Tibial artery (tissue), 4 donors: ENCODE measurements around the gene MED12L.

Source experiments
- DNase-seq, 2 donors: peaks; one replicate each; pipeline ENCODE4 v3.0.0-alpha.2; 2019
- H3K27ac ChIP-seq, 2 donors: fragments of 200-600 bp; sonication (generic) in 1 of 2; 1 replicate in 1 of 2; 2 replicates in 1 of 2; pipeline ENCODE4 v1.5.1; 2018 to 2019; ENCODE audit warnings: mild to moderate bottlenecking in 1 of 2
- H3K27me3 ChIP-seq, 2 donors: fragments of 200-600 bp; sonication (generic) in 1 of 2; one replicate each; pipeline versions ENCODE4 v1.5.1 to v1.6.0; 2016 to 2019
- H3K36me3 ChIP-seq, 3 donors: fragments of 200-600 bp; sonication (generic) in 2 of 3; one replicate each; pipeline ENCODE4 v1.5.1; 2016 to 2019; ENCODE audit warnings: mild to moderate bottlenecking in 2 of 3
- H3K4me1 ChIP-seq, 4 donors: fragments of 200-600 bp; sonication (generic) in 2 of 4; 1 replicate in 3 of 4; 2 replicates in 1 of 4; pipeline ENCODE4 v1.5.1; 2016 to 2019
- H3K4me3 ChIP-seq, 2 donors: fragments of 200-600 bp; sonication (generic) in 1 of 2; 1 replicate in 1 of 2; 2 replicates in 1 of 2; pipeline ENCODE4 v1.5.1; 2018 to 2019; ENCODE audit warnings: mild to moderate bottlenecking in 2 of 2
- H3K9me3 ChIP-seq, 3 donors: fragments of 200-600 bp; sonication (generic) in 1 of 3; one replicate each; pipeline ENCODE4 v1.5.1; 2016 to 2019
- intact Hi-C: fragments of 100-400 bp; cut with DNase I; formaldehyde crosslinking; loops from one replicate; pipeline ENCODE4 v1.15.0; 2023; ENCODE audit warnings: low total_unique reads
- TF ChIP-seq, protein P1 (sequence below), 2 experiments: fragments of 200-600 bp in 1 of 2; fragments of 450-650 bp in 1 of 2; IDR thresholded peaks; one replicate each; pipeline ENCODE4 v1.5.1; 2017 to 2019; ENCODE audit warnings: antibody characterized with exemption in 2 of 2, mild to moderate bottlenecking in 1 of 2, moderate library complexity in 1 of 2

MED12L gene

DNA sequence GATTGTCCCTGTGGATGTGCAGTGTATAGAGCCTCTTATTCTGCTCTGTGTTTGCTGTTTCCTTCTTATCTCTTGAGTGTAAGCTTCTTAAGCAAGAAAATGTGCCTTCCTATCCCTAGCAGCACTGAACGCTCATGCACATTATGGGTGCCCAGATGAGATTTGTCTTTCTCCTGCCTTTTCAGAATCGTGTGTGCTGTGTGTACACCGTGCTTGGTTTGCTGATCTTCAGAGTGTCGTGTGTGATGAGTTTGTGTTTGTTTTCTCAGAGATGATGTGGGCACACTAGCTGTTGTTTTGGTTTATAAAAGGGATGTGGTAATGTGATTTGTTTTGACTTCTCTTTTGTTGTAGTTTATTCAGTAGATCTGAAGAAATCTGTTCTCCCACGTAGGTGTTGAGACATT, 97.8 kb downstream of the MED12L start:
- intact Hi-C loops = no loop called here
- DNase-seq = no peak
- H3K4me3 ChIP-seq = no peak overlapping the region
- no peaks in the 10 kb centered on the region for H3K27me3 ChIP-seq
- TF ChIP-seq, protein P1, sequence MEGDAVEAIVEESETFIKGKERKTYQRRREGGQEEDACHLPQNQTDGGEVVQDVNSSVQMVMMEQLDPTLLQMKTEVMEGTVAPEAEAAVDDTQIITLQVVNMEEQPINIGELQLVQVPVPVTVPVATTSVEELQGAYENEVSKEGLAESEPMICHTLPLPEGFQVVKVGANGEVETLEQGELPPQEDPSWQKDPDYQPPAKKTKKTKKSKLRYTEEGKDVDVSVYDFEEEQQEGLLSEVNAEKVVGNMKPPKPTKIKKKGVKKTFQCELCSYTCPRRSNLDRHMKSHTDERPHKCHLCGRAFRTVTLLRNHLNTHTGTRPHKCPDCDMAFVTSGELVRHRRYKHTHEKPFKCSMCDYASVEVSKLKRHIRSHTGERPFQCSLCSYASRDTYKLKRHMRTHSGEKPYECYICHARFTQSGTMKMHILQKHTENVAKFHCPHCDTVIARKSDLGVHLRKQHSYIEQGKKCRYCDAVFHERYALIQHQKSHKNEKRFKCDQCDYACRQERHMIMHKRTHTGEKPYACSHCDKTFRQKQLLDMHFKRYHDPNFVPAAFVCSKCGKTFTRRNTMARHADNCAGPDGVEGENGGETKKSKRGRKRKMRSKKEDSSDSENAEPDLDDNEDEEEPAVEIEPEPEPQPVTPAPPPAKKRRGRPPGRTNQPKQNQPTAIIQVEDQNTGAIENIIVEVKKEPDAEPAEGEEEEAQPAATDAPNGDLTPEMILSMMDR (IDR thresholded peaks at IDR 0.05) = no peak
- no peaks in the 10 kb centered on the region for H3K36me3 ChIP-seq
- H3K27ac ChIP-seq = no peak overlapping the region
- H3K4me1 ChIP-seq = no peaks in the 10 kb centered on the region
- H3K9me3 ChIP-seq = no peaks in the 10 kb centered on the region

DNA sequence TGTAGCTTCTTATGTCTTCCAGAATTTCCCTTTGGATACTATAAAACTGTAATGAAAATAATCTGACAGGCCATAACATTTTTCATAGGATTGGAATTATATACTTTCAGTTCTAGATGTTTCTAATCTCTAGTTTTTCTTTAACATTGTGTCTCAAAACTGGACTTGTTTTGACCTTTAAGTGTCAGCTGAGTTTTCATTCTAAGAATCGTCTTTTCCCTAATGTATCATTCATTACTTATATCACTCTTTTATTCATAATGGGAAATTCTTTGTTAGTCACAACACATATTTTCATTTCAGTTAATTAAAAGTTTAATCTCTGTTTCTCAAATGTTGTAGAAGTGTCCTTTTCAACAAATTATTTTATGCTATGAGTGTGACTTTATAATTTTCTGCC, 105.6 kb downstream of the MED12L start:
- no peak overlapping the region for H3K4me3 ChIP-seq
- no peaks in the 10 kb centered on the region for H3K36me3 ChIP-seq
- H3K9me3 ChIP-seq = no peaks in the 10 kb centered on the region
- intact Hi-C loops = no loop called here
- H3K27ac ChIP-seq = no peak overlapping the region
- TF ChIP-seq, protein P1 (IDR thresholded peaks at IDR 0.05) = no peak
- H3K4me1 ChIP-seq = no peaks in the 10 kb centered on the region
- H3K27me3 ChIP-seq = no peaks in the 10 kb centered on the region
- DNase-seq = no peak

DNA sequence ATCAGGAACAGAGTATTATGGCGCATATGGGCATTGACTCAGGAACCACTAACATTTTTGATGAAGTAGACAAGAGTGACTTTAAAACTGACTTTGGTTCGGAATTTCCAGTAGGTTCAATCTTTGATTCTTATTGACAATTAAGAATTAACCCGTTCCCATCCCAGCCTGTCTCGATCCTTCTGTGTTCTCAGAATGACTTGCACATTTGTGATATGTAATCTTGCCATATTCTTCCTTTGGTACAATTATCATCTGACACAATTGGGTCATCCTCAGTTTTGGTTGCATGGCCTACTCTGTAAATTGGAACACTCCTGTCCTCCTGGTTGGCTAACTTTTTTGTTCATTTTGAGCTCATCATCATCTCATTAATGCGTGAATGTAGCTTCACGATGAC, 107.1 kb downstream of the MED12L start:
- H3K27ac ChIP-seq = no peak overlapping the region
- no peaks in the 10 kb centered on the region for H3K27me3 ChIP-seq
- no peaks in the 10 kb centered on the region for H3K9me3 ChIP-seq
- H3K4me1 ChIP-seq = no peaks in the 10 kb centered on the region
- TF ChIP-seq, protein P1 (IDR thresholded peaks at IDR 0.05) = no peak
- no peak for DNase-seq
- intact Hi-C loops = no loop called here
- H3K4me3 ChIP-seq = no peak overlapping the region
- H3K36me3 ChIP-seq = no peaks in the 10 kb centered on the region

DNA sequence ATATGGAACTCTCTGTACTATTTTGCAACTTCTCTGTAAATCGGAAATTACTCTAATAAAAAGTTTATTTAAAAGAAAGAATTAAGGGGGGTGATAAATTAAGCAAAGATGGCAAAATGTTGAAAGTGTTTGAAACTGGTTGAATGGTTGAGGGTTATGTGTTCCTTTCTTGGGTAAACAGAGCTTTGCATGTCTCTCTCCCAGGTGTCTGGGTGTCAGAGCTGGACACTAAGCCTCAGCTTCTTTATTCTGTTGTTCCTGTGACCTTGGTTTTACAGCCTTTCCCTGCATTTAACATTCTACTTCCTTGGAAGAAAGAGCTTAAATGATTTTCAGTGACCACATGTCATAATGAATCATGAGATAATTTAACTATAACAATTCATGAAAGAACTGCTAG, 110.4 kb downstream of the MED12L start:
- H3K27me3 ChIP-seq = no peaks in the 10 kb centered on the region
- intact Hi-C loops = no loop called here
- no peak for DNase-seq
- TF ChIP-seq, protein P1 (IDR thresholded peaks at IDR 0.05) = no peak
- no peak overlapping the region for H3K4me3 ChIP-seq
- no peak overlapping the region for H3K27ac ChIP-seq
- H3K4me1 ChIP-seq = no peaks in the 10 kb centered on the region
- no peaks in the 10 kb centered on the region for H3K36me3 ChIP-seq
- H3K9me3 ChIP-seq = no peaks in the 10 kb centered on the region

DNA sequence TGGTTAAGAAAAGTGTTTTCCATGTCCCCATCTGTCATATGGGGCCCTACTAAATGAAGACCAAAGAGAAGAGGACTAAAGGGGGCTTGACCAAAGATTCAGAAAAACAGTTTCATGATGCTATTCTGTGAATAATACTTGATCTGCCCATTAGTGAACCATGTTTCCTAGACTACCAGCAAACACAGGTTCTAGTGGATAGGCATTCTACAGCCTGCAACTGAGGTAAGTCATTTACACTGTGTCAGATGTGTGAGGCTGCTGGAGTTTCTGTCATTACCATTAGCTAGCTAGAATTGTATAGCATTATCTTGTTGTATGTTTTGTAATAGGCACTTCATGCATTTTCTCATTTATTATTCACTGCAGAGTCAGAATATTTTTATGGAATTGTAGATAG, 111.0 kb downstream of the MED12L start:
- Histone ChIP-seq H3K4me3 (no peak overlapping the region), H3K27ac (no peak overlapping the region), H3K27me3 (no peaks in the 10 kb centered on the region), H3K9me3 (no peaks in the 10 kb centered on the region), H3K36me3 (no peaks in the 10 kb centered on the region), H3K4me1 (no peaks in the 10 kb centered on the region)
- TF ChIP-seq, protein P1 (IDR thresholded peaks at IDR 0.05) = no peak
- intact Hi-C loops = no loop called here
- no peak for DNase-seq

DNA sequence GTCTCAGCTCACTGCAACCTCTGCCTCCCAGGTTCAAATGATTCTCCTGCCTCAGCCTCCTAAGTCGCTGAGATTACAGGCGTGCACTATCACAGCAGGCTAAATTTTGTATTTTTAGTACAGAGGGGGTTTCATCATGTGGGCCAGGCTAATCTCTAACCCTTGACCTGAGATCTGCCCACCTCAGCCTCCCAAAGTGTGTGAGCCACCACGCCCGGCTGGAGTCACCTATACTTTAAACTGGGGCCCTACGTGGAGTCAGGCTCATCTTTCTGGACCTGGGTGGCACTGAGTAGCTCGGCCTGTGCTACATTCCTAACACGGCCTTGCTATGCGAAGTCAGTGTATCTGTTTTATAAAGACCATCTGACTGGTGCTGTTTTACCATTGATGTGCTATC, 111.8 kb downstream of the MED12L start:
- TF ChIP-seq, protein P1 (IDR thresholded peaks at IDR 0.05) = no peak
- Histone ChIP-seq H3K27ac (no peak overlapping the region), H3K27me3 (no peaks in the 10 kb centered on the region), H3K4me3 (no peak overlapping the region), H3K4me1 (no peaks in the 10 kb centered on the region), H3K9me3 (no peaks in the 10 kb centered on the region), H3K36me3 (no peaks in the 10 kb centered on the region)
- intact Hi-C loops = no loop called here
- no peak for DNase-seq
